RWPE2 (cell line): ENCODE results near the gene POLD1.
A peak's percentile ranks its signal among the peaks of the same experiment; 100 is the strongest.

Experiments
- ATAC-seq: fragments of 200-7000 bp; cut with Tn5 transposase; 3 replicates; pipeline ENCODE4 v1.9.1; 2021; ENCODE audit warnings: low read depth
- DNase-seq: peaks from one replicate; pipeline ENCODE4 v3.0.0-alpha.2; 2020; ENCODE audit warnings: low spot score
- H3K27ac ChIP-seq: fragments of 450-650 bp; 2 replicates; pipeline ENCODE4 v1.5.1; 2017; ENCODE audit warnings: mild to moderate bottlenecking; ENCODE audit not compliant: poor library complexity, severe bottlenecking
- H3K27me3 ChIP-seq: fragments of 250-450 bp; sonication (Bioruptor Pico); 2 replicates; pipeline ENCODE4 v1.5.1; 2021; ENCODE audit warnings: mild to moderate bottlenecking, moderate library complexity; ENCODE audit not compliant: insufficient read depth, poor library complexity, severe bottlenecking
- H3K36me3 ChIP-seq: fragments of 250-450 bp; sonication (Bioruptor Pico); 2 replicates; pipeline ENCODE4 v1.5.1; 2020; ENCODE audit warnings: low read depth, mild to moderate bottlenecking, moderate library complexity
- H3K4me1 ChIP-seq: fragments of 250-450 bp; sonication (Bioruptor Pico); 2 replicates; pipeline ENCODE4 v1.5.1; 2021; ENCODE audit warnings: mild to moderate bottlenecking, moderate library complexity; ENCODE audit not compliant: insufficient read depth, poor library complexity, severe bottlenecking
- H3K4me3 ChIP-seq: fragments of 250-450 bp; sonication (Bioruptor Pico); 2 replicates; pipeline ENCODE4 v1.5.1; 2021; ENCODE audit warnings: mild to moderate bottlenecking, moderate library complexity; ENCODE audit not compliant: severe bottlenecking
- H3K9me3 ChIP-seq: fragments of 250-450 bp; sonication (Bioruptor Pico); 2 replicates; pipeline ENCODE4 v1.5.1; 2021; ENCODE audit warnings: mild to moderate bottlenecking, moderate library complexity; ENCODE audit not compliant: severe bottlenecking
- CTCF ChIP-seq: fragments of 450-650 bp; IDR thresholded peaks from one replicate; pipeline ENCODE4 v1.5.1; 2017; ENCODE audit warnings: mild to moderate bottlenecking, moderate library complexity; ENCODE audit not compliant: poor library complexity, severe bottlenecking

Gene POLD1

GRCh38 chr19:50380751-50381151 lies 3.4 kb upstream of the POLD1 start:
- H3K4me3 ChIP-seq: no peak overlapping the region
- H3K36me3 ChIP-seq: peaks cover 25% of the 10 kb centered on the region
- H3K27me3 ChIP-seq: no peaks in the 10 kb centered on the region
- H3K27ac ChIP-seq: no peak overlapping the region
- H3K9me3 ChIP-seq: no peaks in the 10 kb centered on the region
- ATAC-seq (no peak), DNase-seq (no peak)
- no peaks in the 10 kb centered on the region for H3K4me1 ChIP-seq
- no peak for TF ChIP-seq CTCF

- TF ChIP-seq CTCF: no peak
- H3K9me3 ChIP-seq: no peaks in the 10 kb centered on the region
- no peaks in the 10 kb centered on the region for H3K27me3 ChIP-seq
- no peak overlapping the region for H3K27ac ChIP-seq
- no peak overlapping the region for H3K4me3 ChIP-seq
- peaks cover 37% of the 10 kb centered on the region for H3K36me3 ChIP-seq
- no peaks in the 10 kb centered on the region for H3K4me1 ChIP-seq
- ATAC-seq (no peak), DNase-seq (no peak)
These were observed 2.0 kb upstream of the POLD1 start for GRCh38 chr19:50381881-50382729.

GRCh38 chr19:50383001-50383851 lies 921 bp upstream of the POLD1 start:
- no peaks in the 10 kb centered on the region for H3K9me3 ChIP-seq
- TF ChIP-seq CTCF: no peak
- H3K36me3 ChIP-seq: peaks cover 39% of the 10 kb centered on the region
- no peak for DNase-seq
- no peaks in the 10 kb centered on the region for H3K4me1 ChIP-seq
- peak overlapping the region; percentile 47 for H3K27ac ChIP-seq
- H3K27me3 ChIP-seq: no peaks in the 10 kb centered on the region
- peak overlapping the region; percentile 61 for H3K4me3 ChIP-seq
- no peak; the same call in 1 of the 3 replicates for ATAC-seq

- H3K4me1 ChIP-seq: no peaks in the 10 kb centered on the region
- peak overlapping the region; percentile 61 for H3K4me3 ChIP-seq
- ATAC-seq: peak; percentile 4; the same call in 2 of the 3 replicates
- no peaks in the 10 kb centered on the region for H3K27me3 ChIP-seq
- no peaks in the 10 kb centered on the region for H3K9me3 ChIP-seq
- H3K36me3 ChIP-seq: peaks cover 31% of the 10 kb centered on the region
- no peak for DNase-seq
- TF ChIP-seq CTCF: no peak
- H3K27ac ChIP-seq: peak overlapping the region; percentile 47
These were observed 763 bp downstream of the POLD1 start for GRCh38 chr19:50384685-50385535.
